ENCODE results near the gene GCH1. TPM values are rescaled to one million over a fixed set of nuclear protein-coding genes. Genes with fewer than 3 reads are reported as not detected.

The GCH1 gene
- total RNA-seq, 4 donors from 2014 or later = 9.5 to 24.1 (median 15.4) TPM

DNA sequence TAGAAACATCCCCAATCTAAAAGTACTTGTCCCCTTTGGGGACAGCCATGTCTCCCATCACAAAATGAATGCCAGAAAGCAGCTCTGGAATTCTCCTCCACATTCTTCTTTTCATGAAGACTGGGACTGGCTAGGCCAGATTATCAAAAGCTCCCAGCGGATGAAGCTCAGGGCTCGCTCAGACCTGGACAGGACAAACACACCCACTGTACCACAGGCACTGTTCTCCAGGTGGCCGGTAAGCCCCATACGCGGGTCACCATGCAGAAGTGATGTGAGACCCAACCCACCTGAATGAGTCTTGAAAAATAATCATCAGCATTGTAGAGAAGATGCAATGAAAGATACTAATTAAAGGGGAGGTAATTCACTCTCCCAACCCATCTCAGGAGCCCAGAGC, 85.1 kb downstream of the GCH1 start:
- DNase-seq (ENCODE audit: low spot score in 2 of 2) = no peak
- TF ChIP-seq, protein P1, sequence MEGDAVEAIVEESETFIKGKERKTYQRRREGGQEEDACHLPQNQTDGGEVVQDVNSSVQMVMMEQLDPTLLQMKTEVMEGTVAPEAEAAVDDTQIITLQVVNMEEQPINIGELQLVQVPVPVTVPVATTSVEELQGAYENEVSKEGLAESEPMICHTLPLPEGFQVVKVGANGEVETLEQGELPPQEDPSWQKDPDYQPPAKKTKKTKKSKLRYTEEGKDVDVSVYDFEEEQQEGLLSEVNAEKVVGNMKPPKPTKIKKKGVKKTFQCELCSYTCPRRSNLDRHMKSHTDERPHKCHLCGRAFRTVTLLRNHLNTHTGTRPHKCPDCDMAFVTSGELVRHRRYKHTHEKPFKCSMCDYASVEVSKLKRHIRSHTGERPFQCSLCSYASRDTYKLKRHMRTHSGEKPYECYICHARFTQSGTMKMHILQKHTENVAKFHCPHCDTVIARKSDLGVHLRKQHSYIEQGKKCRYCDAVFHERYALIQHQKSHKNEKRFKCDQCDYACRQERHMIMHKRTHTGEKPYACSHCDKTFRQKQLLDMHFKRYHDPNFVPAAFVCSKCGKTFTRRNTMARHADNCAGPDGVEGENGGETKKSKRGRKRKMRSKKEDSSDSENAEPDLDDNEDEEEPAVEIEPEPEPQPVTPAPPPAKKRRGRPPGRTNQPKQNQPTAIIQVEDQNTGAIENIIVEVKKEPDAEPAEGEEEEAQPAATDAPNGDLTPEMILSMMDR (IDR thresholded peaks at IDR 0.05) = no peak
- no peak for TF ChIP-seq POLR2A (IDR thresholded peaks at IDR 0.05)
- no peak overlapping the region for H3K4me3 ChIP-seq (ENCODE audit: low read depth, poor library complexity, severe bottlenecking)
- 89 to 96% methylated on average over 5 of the region's 5 CpGs for WGBS, 2 donors
- intact Hi-C loops (cut with DNase I; ENCODE audit: low total_unique reads) = no loop called here

DNA sequence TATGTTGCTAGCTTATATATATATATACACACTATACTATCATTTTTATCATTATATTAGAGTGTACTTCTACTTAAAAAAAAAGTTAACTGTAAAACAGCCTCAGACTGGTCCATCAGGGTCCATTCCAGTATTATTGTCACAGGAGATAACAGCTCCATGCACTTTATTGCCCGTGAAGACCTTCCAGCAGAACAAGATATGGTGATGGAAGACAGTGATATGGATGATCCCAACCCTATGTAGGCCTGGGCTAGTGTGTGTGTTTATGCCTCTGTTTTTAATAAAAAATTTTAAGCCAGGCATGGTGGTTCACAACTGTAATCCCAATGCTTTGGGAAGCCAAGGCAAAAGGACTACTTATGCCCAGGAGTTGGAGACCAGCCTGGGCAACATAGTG, 86.2 kb downstream of the GCH1 start:
- H3K4me3 ChIP-seq (ENCODE audit: low read depth, poor library complexity, severe bottlenecking) = no peak overlapping the region
- WGBS, 2 donors = 88 to 93% methylated on average over 1 of the region's 1 CpG
- TF ChIP-seq, protein P1 (IDR thresholded peaks at IDR 0.05) = no peak
- no peak for TF ChIP-seq POLR2A (IDR thresholded peaks at IDR 0.05)
- intact Hi-C loops (cut with DNase I; ENCODE audit: low total_unique reads) = no loop called here
- no peak for DNase-seq (ENCODE audit: low spot score in 2 of 2)

GRCh38 chr14:54815515-54815914, 87.1 kb downstream of the GCH1 start:
- 82 to 85% methylated on average over 6 of the region's 6 CpGs for WGBS, 2 donors
- TF ChIP-seq, protein P1 (IDR thresholded peaks at IDR 0.05) = no peak
- no peak for TF ChIP-seq POLR2A (IDR thresholded peaks at IDR 0.05)
- no peak overlapping the region for H3K4me3 ChIP-seq (ENCODE audit: low read depth, poor library complexity, severe bottlenecking)
- DNase-seq (ENCODE audit: low spot score in 2 of 2) = no peak
- intact Hi-C loops (cut with DNase I; ENCODE audit: low total_unique reads) = no loop called here

DNA sequence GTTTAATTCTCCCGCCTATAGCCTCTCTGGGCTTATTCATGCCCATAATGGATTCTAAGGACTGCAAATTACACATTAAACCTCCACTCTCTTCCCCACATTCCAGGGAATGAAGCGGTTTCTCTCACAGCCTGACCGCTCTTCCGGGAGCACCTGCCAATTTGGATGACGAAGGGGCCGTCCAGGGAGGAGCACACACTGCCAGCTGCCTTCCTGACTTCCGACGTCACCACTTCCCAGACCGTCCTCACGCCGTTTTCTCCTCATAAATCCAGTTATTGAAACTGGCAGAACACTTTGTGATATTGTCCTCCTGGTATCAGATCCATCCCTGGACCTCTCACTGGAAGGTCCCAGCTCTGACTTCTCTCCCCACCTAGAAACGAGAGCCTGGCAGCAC, 87.6 kb downstream of the GCH1 start:
- intact Hi-C loops (cut with DNase I; ENCODE audit: low total_unique reads) = no loop called here
- DNase-seq (ENCODE audit: low spot score in 2 of 2) = no peak

GRCh38 chr14:54814076-54814475, 88.5 kb downstream of the GCH1 start:
- WGBS, 2 donors = 65 to 74% methylated on average over 5 of the region's 5 CpGs
- no peak for DNase-seq (ENCODE audit: low spot score in 2 of 2)
- no peak for TF ChIP-seq POLR2A (IDR thresholded peaks at IDR 0.05)
- TF ChIP-seq, protein P1 (IDR thresholded peaks at IDR 0.05) = no peak

More for the DNA sequence above, 87.6 kb downstream of the GCH1 start:
- H3K4me3 ChIP-seq (ENCODE audit: low read depth, poor library complexity, severe bottlenecking) = no peak overlapping the region
- no peak for TF ChIP-seq POLR2A (IDR thresholded peaks at IDR 0.05)
- TF ChIP-seq, protein P1 (IDR thresholded peaks at IDR 0.05) = no peak
- WGBS, 2 donors = 76 to 85% methylated on average over 12 of the region's 12 CpGs

GRCh38 chr14:54813081-54813480, 89.5 kb downstream of the GCH1 start:
- no peak for DNase-seq (ENCODE audit: low spot score in 2 of 2)
- no peak for TF ChIP-seq POLR2A (IDR thresholded peaks at IDR 0.05)
- TF ChIP-seq, protein P1 (IDR thresholded peaks at IDR 0.05) = no peak
- intact Hi-C loops (cut with DNase I; ENCODE audit: low total_unique reads) = no loop called here
- no peak overlapping the region for H3K4me3 ChIP-seq (ENCODE audit: low read depth, poor library complexity, severe bottlenecking)
- 68 to 79% methylated on average over 2 of the region's 2 CpGs for WGBS, 2 donors

More at GRCh38 chr14:54814076-54814475, 88.5 kb downstream of the GCH1 start:
- intact Hi-C loops (cut with DNase I; ENCODE audit: low total_unique reads) = no loop called here
- H3K4me3 ChIP-seq (ENCODE audit: low read depth, poor library complexity, severe bottlenecking) = no peak overlapping the region

Measured in lower leg skin (tissue), 4 donors.